CD4-positive, alpha-beta T cell treated with Interleukin-15 for 4 hours (primary cell): Measurements from ENCODE around the gene ADAMTS8.

Source experiments
- DNase-seq: peaks from one replicate; pipeline ENCODE4 v3.0.0-alpha.2; 2020; ENCODE audit warnings: low spot score

ADAMTS8 gene, protein sequence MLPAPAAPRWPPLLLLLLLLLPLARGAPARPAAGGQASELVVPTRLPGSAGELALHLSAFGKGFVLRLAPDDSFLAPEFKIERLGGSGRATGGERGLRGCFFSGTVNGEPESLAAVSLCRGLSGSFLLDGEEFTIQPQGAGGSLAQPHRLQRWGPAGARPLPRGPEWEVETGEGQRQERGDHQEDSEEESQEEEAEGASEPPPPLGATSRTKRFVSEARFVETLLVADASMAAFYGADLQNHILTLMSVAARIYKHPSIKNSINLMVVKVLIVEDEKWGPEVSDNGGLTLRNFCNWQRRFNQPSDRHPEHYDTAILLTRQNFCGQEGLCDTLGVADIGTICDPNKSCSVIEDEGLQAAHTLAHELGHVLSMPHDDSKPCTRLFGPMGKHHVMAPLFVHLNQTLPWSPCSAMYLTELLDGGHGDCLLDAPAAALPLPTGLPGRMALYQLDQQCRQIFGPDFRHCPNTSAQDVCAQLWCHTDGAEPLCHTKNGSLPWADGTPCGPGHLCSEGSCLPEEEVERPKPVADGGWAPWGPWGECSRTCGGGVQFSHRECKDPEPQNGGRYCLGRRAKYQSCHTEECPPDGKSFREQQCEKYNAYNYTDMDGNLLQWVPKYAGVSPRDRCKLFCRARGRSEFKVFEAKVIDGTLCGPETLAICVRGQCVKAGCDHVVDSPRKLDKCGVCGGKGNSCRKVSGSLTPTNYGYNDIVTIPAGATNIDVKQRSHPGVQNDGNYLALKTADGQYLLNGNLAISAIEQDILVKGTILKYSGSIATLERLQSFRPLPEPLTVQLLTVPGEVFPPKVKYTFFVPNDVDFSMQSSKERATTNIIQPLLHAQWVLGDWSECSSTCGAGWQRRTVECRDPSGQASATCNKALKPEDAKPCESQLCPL

DNA sequence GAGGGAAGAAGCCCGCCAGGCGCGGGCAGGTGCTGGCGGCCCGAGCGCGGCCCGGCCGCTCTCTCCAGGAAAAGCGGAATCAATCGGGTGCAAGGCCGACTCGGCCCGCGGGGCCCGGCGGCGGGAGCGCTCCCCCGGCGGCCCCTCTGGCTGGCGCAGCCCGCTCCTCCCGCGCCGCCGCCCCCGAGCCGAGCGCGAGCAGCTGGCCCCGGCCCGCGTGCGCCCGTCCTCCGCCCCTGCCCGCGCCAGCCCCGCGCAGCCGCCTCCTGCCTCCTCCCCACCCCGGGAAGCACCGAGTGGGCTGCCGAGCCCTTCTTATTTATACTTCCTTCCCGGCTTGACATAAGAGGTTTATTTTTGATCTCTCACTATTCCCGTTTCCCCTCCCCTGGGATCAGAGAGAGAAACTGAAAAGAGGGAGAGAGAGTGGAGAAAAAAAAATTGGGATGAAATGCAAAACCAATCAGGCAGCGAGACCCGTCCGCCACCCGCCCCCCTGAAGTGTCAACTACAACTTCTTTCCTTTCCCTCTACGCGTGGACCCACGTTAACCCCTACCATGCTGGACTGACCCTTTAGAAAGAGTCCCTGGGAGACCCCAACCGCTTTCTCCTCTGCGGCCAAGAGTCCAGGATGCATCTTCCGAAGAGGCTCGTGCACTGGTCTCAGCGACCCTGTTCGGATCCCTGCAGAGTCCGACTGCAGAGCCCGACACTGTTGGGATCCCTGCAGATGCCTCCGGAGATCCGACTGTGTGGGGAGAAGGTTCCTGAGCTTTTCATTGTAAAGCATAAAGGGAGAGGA is at the start of gene ADAMTS8:
Gene ADAMTS8, minus strand, starts transcription at position 294 of the 804 bp plus-strand sequence. CDS start 323 bp downstream, outside the sequence.
- DNase-seq = no peak

DNA sequence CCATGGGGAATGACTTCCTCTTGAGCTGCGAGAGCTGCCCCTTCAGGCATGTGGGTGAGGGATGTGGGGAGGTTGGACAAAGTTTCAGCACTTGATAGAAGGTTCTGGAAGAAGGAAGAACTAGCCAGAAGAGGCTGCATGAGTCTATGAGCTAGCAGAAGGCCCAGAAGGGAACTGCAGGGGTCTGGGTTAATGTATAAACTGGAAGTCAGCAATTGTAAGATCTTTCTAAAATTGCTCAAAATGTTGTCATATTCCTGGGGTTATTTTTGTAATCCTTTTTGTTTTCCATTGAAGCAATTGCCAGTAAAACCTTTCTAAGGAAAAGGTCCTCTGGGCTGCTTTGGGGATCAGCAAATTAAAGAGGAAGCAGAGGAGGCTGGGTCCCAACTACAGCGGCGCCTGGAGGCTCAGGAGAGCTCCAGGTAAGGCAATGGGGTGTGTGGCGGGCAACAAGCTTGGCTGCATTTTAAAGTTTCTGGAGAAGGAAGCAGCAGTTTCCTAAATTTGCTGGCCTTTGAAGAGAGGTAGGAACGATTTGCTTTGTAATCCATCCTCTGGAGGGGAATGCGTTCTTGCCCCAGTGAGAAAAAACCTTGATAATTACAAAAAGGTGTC is 49.3 kb upstream of the ADAMTS8 start:
- no peak for DNase-seq

DNA sequence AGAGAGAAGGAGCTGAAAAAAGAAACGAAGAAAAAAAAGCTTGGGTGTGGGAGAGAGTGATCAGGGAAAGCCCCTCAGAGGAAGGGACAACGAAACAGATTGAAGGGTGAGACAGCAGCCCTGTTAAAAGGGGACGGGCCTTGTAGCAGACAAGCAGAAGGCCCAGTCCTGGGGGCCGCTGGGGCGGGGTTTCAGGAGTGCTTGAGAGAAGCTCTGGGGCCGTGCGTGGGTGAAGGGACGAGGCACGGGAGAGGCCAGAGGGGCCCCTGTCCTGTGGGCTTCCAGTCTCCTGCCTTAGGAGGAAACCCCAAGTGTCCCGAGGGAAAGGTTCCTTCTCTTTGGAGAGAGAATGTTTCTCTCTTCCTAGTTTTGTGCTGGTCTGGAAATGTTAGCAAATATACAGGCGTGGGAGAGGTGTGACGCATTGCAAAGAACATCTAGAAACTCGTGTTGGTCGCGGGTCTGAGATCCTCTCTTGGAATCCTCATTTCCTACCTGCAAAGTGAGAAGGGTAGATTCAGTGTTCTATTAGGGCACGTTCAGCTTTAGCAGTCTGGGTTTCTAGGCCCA is 48.6 kb upstream of the ADAMTS8 start:
- DNase-seq = no peak

DNA sequence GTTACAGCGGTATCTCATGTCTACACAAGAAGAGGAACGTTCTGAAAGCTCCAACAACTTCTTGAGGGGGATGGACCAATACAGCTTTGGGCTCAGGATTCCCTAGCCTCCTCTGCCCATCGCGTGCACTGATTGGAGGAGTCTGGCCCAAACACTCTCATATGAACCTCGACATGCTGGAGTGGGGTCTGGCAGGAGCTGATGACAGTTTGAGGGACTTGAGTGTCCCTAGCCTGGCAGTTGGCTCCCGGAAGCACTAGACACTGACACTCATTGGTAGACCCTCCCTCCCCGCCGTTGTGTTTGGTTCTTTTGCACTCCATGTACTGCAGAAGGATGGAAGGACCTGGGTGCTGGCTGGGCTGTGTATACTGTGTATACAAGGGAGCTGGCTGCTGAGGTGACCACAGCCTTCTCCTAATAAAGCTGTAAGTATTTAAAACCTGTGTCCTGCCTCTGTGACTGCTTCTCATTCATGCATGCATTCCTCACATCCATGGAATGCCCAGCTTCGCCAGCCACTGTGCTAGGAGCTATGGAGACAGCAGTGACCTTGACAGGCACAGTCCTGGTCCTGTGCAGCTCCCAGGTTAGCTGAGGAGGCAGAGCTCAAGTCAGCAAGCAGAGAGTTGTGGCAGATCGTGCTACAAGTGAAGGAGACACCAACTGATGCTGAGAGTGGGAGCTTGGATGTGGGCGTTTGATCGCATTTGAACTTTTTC is 48.0 kb upstream of the ADAMTS8 start:
- no peak for DNase-seq

DNA sequence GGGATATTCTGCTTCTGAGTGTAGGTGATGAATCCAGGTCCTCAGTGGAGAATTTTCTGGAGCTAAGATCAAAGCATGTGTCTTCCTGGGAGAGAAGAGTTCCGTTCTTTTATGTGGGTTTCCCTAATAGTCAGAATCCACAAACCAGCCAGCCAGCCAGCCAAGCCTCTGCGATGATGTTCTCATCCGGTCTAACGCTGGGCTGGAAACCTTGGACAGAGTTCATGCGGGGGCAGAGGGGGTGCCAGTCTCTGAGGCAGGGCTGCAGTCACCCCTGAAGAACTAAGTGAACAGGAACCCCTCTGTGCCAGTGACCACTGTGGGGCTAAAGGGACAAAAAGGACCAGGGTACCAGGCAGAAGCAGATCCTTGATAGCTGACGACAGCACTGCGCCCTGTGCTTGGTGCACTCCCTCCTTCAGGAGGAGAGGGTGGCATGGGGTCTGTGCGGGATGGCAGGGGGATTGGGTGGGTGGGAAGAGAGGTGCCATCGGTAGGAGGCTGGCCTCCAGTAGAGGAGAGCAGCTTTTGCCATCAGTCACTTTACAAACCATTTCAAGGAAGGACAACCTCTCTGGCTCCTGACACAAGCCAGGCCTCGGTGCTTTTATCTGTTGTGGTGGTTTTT is 47.1 kb upstream of the ADAMTS8 start:
- no peak for DNase-seq

DNA sequence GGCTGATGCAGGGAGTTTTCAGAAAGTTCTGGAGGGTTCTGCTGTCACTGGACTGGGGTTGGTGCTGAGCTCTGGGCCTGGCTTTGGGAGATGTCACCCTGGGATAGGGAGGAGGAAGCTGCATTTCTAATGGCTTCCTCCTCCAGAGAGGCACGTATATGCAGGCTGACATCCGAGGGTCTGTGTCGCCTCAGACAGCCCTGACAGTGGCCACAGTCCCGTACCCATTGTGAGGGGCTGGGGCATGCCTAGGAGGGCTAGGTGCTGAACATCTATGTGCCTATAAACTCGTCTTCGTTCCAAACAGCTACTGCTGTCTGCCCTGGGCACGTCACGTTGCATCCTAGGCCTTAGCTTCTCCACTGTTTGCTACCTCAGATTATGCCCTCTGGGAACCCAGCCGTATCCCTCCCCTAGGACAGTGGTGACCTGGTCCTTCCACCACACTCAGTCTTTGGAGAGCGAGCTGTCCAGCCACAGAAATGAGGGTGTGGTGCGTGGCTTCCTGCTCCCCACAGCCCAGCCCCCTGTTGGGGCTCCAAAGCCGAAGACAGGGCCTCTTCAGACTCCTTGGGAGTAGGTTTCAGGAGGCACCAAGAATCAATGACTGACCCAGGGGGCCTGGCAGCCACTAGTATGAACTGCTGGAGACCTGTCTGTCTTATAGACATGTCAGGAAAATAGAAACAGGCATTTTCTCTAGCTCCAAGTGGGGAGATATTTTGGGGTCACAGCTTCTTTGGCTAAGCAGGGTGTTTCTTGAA is 46.4 kb upstream of the ADAMTS8 start:
- DNase-seq = no peak

DNA sequence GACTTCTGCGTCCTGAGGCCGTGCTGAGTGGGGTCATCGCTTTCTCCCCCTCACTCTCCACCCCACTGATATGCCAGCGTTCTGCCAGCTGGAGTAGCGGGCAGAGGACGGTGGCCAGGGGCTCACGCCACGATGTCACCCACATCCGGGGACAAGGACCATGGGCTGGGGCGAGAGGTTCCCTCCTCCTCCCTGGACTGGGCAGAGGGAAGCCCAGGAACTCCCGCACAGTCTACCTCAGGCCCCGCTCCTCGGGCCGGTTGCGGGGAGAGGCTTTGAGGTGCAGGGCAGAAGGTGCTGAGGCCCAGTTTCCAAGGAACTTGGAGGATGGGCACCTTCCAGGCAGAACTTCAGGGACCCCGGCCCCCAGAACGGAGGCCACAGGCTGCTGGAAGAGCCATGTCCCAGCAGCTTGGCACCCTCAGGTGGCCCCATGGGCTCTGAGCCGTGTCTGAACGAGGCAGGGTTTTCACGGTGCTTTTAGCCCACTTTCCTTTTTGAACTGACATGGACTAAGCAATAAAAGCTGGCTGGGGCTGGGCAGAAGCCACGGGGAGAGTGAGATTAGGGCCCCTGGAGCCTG is 45.5 kb upstream of the ADAMTS8 start:
- DNase-seq = no peak

DNA sequence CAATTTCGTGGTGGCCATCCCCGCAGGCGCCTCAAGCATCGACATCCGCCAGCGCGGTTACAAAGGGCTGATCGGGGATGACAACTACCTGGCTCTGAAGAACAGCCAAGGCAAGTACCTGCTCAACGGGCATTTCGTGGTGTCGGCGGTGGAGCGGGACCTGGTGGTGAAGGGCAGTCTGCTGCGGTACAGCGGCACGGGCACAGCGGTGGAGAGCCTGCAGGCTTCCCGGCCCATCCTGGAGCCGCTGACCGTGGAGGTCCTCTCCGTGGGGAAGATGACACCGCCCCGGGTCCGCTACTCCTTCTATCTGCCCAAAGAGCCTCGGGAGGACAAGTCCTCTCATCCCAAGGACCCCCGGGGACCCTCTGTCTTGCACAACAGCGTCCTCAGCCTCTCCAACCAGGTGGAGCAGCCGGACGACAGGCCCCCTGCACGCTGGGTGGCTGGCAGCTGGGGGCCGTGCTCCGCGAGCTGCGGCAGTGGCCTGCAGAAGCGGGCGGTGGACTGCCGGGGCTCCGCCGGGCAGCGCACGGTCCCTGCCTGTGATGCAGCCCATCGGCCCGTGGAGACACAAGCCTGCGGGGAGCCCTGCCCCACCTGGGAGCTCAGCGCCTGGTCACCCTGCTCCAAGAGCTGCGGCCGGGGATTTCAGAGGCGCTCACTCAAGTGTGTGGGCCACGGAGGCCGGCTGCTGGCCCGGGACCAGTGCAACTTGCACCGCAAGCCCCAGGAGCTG is 44.8 kb upstream of the ADAMTS8 start:
- DNase-seq = no peak

DNA sequence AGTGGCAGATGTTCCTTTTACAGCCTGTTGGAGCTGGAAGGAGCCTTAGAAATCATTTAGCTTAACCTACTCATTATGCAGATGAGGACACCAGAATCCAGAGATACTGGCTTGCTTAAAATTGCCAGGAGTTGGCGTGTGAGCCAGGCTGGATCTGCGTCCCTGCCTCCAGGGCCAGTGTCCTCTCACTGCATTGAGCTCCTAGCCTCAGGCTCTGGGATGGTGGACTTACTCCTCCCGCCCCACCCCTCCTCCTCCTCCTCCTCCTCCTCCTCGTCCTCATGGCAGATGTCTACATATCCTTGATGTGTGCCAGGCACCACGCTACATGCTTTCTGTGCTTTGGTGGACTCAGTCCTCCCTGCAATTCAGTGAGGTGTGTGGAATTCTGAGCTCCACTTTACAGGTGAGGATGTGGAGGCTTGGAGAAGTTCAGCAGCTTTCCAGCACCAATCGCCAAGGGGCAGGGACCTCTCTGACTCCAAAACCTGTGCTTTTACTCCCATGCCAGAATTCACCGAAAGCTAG is 44.1 kb upstream of the ADAMTS8 start:
- DNase-seq = no peak

DNA sequence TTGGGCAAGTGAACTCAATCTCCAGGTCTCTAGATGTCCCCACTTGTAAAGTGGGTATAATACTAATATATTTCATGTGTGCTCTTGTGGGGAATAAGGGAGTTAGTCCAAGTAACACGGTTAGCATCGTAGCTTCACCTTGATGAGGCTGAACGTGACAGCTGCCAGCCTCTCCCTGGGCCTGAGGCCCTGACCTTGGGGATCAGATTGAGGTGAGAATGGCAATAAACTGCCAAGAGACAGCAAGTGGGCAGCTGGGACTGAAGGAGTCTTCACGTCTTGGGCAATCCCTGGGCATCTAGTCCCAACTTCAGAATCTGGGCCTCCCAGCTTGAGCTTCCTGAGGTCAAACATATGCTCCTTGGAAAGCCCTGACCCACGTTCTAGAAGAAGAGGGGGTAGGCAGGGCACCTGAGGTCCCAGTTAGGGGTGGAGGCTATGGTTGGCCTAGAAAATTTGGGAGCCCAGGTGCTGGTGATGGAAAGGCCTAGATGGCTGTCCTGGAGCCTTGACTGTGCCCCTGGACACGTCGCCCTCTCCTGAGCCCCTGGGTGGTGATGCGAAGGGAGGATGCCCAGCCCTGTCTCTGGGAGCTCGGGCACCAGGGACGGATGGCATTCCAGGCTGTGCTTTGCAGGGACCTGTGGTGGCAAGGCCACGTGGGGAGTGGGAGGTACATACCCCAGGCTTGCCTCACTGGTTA is 43.5 kb upstream of the ADAMTS8 start:
- no peak for DNase-seq

DNA sequence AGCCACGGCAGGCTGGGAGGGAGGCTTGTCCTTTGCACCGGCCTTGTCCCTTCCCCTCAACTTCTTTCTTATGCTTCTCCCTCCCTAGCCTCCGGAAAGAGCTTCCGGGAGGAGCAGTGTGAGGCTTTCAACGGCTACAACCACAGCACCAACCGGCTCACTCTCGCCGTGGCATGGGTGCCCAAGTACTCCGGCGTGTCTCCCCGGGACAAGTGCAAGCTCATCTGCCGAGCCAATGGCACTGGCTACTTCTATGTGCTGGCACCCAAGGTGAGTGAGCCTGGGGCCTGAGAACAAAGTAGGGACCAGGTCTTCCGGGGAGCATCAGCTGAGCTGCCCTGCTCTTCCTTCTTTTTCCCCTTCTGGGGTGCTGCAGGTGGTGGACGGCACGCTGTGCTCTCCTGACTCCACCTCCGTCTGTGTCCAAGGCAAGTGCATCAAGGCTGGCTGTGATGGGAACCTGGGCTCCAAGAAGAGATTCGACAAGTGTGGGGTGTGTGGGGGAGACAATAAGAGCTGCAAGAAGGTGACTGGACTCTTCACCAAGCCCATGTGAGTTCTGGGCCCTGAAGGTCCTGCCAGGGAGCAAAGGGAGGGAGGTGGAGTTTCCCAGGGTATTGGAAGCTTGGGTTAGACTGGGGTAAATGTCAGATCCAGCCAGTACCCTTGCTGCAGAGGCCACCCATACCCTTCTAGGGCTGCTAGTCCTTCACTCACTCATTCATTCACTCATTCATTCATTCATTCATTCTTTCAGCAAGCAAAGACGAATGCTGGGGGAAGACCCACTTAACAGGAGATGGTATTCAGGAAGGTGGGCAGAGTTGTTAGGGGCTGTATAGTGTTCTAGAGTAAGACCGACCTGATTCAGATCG is 42.7 kb upstream of the ADAMTS8 start:
- DNase-seq = no peak

DNA sequence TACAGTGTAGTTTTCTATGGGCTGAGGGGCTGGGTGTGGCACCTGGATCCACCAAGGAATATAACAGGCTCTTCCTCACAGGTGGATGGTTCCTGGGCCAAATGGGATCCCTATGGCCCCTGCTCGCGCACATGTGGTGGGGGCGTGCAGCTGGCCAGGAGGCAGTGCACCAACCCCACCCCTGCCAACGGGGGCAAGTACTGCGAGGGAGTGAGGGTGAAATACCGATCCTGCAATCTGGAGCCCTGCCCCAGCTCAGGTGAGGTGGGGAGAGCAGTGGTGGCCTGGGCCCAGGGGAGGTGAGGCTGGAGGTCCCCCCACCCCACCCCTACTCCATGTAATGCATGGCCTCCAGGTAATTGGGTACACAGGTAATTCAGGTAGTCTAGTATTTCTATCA is 40.8 kb upstream of the ADAMTS8 start:
- no peak for DNase-seq

DNA sequence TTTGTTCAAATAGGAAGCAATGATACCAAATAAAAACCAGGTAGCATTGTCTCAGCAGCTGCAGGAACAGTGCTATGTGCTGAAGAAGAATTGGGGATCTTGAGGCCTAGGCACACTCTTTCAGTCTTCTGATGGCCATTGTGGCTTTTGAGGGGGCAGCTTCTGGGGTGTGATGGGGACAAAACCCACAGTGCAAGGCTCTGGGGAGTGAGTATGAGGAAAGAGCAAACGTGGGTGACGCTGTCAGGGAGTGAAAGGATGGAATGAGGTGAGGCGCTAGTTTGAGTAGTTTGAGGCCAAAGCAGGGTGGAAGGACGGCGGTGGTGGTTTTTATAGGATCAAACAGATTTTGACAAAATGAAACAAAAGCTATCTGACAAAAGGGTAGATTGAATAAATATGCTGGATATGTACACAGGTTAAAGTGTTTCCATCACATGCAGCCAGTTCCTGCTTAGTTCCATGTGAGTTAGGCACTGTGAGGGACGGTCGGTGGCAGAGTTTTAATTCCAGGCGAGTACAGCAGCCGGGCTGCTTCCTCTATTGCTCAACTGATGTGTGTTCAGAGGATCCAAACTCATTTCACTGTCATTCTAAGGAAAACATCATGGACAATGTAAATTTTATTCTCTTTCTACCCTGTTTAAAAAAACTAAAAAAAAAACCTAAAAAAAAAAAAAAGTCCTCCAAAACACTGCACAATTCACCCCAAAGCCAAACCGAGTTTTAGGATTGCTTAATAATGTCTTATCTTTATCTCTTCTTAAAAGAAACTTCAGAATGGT is 38.9 kb upstream of the ADAMTS8 start:
- DNase-seq = no peak

DNA sequence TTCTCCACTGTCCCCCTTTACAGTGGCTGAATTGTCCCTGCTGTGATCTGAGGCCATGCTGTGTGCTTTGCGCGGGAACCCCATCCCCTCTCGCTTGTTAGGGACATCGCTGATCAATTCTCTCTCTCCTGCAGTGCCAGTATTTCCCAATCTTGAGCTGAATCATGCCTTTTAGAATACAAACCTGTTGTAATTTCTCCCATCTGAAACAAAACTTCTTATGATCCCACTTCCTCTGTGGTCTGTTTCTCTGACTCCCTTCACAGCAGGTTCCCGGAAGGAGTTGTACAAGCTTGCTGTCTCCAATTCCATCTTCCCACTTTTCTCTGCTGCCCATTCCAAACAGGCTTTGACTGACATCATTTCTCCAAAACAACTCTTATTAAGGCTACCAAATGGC is 36.9 kb upstream of the ADAMTS8 start:
- no peak for DNase-seq

DNA sequence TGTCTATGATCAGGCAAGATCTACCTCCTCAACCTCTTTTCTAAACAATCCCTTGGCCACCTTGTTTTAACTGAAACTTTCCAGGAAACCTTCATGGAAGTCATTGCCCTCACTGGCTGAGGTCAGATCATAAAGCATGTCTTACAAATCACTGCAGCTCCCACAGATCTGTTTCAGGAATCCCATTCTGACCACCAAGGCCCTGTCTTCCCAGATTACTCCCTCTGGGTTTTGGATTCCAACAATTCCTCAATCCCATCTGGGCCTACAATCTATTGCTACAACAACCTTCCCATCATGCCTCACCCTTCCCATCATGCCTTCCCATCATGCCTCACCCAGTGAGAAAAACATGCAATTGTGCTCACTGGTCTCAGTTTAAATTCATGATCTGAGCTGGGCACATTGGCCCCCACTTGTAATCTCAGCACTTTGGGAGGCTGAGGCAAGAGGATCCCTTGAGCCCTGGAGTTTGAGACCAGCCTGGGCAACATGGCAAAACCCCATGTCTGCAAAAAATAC is 35.9 kb upstream of the ADAMTS8 start:
- DNase-seq = no peak

DNA sequence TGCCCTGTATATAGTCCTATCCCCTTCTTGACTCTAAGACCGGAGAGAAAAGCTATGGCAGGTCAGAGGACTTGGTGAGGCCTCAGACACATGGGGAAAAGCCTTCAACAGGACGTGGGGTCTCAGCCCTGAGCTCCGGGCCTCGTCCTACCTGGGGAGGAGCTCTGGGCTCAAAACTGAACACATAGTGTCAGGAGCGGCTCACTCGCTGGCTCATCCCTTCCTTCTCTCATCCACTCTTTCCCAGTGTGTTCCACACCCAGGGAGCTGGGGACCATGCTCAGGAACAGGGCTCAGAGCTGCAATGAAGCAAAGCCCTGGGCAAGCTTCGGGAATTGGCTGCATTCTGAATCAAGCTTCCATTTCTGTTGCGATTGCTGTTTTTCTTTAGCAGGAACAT is 34.5 kb upstream of the ADAMTS8 start:
- no peak for DNase-seq
